ENCODE measurements around the gene HCRT. TPM values are rescaled to one million over a fixed set of nuclear protein-coding genes. Genes with fewer than 3 reads are reported as not detected.
"Not testable (repeated sequence)": the region's sequence is repeated elsewhere in the genome, so short reads cannot be mapped to it uniquely, and the experiment has no call there.

HCRT gene
- polyA plus RNA-seq, 1 of the 3 experiments (the other 2 are of a cell fraction): not detected

DNA sequence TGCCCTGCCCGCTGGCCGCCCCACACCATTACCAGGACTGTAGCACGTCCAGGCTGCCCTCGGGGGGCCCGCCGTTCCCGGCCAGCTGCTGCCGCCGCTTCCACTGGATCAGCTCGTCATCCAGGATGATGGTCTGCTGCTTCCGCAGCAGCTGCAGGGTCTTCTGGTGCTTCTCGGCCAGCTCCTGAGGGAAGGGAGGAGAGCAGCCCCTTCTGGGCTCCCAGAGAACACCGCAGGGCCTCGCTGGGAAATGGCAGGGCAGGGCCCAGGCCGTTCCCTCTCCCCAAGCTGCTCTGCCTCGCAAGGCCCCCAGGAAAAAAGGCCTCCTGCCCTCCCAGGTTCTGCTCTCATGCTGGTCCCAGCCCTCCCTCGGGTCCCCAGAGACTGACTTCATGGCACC is 34.0 kb upstream of the HCRT start:
- H3K4me3 ChIP-seq (ENCODE audit: low read depth in 2 of 2, low read length in 1 of 2); H4K20me1 ChIP-seq (ENCODE audit: insufficient read depth); H2AFZ ChIP-seq (ENCODE audit: low read depth); H3K9me3 ChIP-seq; H3K9me2 ChIP-seq; H3K27me3 ChIP-seq (ENCODE audit: insufficient read depth); H3K4me2 ChIP-seq; H3K27ac ChIP-seq (ENCODE audit: low read depth in 2 of 2, low read length in 1 of 2); H3K4me1 ChIP-seq (ENCODE audit: control insufficient read depth in 1 of 2, insufficient read depth in 2 of 2, low read depth in 1 of 2, low read length in 1 of 2); DNase-seq; POLR2A ChIA-PET; CTCF ChIA-PET; H3F3A ChIP-seq (replicated peaks; ENCODE audit: insufficient read depth); H3K9ac ChIP-seq; H3K79me2 ChIP-seq (ENCODE audit: insufficient read depth): not testable (repeated sequence)
- WGBS (ENCODE audit: low lambda C conversion rate): no CpG with 5 or more reads among the region's 17 CpGs
- peaks cover 8 to 25% of the 10 kb centered on the region in 2 experiments for H3K36me3 ChIP-seq (replicated peaks in 1 of 2; ENCODE audit: control insufficient read depth in 1 of 2, insufficient read depth in 2 of 2, low read length in 1 of 2)

DNA sequence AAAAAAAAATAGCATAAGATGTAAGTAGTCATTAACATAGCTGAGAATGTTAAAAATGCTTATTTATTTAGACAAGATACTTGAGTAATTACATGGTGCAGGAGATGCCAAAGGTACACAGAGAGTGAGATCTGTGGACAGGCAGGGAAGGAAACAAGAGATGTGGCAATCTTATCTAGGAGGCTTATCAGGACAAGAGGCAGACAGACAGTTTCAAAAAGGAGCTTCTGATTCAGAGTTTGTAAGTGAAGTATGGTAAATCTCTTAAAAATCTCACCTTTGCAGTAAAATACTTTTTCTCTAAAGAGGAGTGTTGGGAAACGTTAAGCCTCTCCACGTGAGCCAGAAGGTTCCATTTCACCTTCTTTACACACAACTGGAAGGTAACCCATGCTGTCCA is 28.9 kb upstream of the HCRT start:
- no peaks in the 10 kb centered on the region for H3K79me2 ChIP-seq (ENCODE audit: insufficient read depth)
- H3K4me1 ChIP-seq (ENCODE audit: control insufficient read depth in 1 of 2, insufficient read depth in 2 of 2, low read depth in 1 of 2, low read length in 1 of 2): no peaks in the 10 kb centered on the region
- H3K36me3 ChIP-seq (replicated peaks in 1 of 2; ENCODE audit: control insufficient read depth in 1 of 2, insufficient read depth in 2 of 2, low read length in 1 of 2): peaks cover 22 to 49% of the 10 kb centered on the region in 2 experiments
- H3K4me2 ChIP-seq: no peak overlapping the region
- no peaks in the 10 kb centered on the region for H3K9me3 ChIP-seq
- no peak overlapping the region for H3K4me3 ChIP-seq (ENCODE audit: low read depth in 2 of 2, low read length in 1 of 2)
- no peak overlapping the region for H3K9ac ChIP-seq
- no peak overlapping the region for H3K27ac ChIP-seq (ENCODE audit: low read depth in 2 of 2, low read length in 1 of 2)
- ChIA-PET POLR2A (interaction anchor here (0.6 kb wide), 1 partner anchor 251 kb away, joined by 5 read pairs; no protein-coding TSS in a partner anchor), CTCF (interaction anchor here (0.6 to 1.0 kb wide), 3 partner anchors 14 to 165 kb away, joined by 3 to 4 read pairs (median 3); no protein-coding TSS in a partner anchor)
- TF ChIP-seq EZH2phosphoT487 (IDR thresholded peaks at IDR 0.05; ENCODE audit: borderline replicate concordance, low read depth) (no peak), GABPA (IDR thresholded peaks at IDR 0.05; ENCODE audit: low read depth) (no peak), ELF1 (IDR thresholded peaks at IDR 0.05) (no peak), MXI1 (IDR thresholded peaks at IDR 0.05; ENCODE audit: low read depth, low read length) (no peak), EP300 (IDR thresholded peaks at IDR 0.05; ENCODE audit: borderline replicate concordance in 1 of 2, low read depth in 1 of 2, low read length in 1 of 2) (no peak), FOSL2 (IDR thresholded peaks at IDR 0.05; ENCODE audit: borderline replicate concordance, low read depth) (no peak), TCF12 (IDR thresholded peaks at IDR 0.05) (no peak), RXRA (IDR thresholded peaks at IDR 0.05; ENCODE audit: borderline replicate concordance, low read depth) (no peak), FOXJ3 (CRISPR knock-in tag; IDR thresholded peaks at IDR 0.05) (no peak), POLR2AphosphoS5 (IDR thresholded peaks at IDR 0.05; ENCODE audit: low read depth, low read length) (no peak), YY1 (IDR thresholded peaks at IDR 0.05; ENCODE audit: low read depth) (no peak), JUND (IDR thresholded peaks at IDR 0.05) (no peak), IRF3 (IDR thresholded peaks at IDR 0.05; ENCODE audit: low read depth, low read length) (no peak), SIN3A (IDR thresholded peaks at IDR 0.05; ENCODE audit: borderline replicate concordance, low read depth, low read length) (no peak)
- TF ChIP-seq, protein P1, sequence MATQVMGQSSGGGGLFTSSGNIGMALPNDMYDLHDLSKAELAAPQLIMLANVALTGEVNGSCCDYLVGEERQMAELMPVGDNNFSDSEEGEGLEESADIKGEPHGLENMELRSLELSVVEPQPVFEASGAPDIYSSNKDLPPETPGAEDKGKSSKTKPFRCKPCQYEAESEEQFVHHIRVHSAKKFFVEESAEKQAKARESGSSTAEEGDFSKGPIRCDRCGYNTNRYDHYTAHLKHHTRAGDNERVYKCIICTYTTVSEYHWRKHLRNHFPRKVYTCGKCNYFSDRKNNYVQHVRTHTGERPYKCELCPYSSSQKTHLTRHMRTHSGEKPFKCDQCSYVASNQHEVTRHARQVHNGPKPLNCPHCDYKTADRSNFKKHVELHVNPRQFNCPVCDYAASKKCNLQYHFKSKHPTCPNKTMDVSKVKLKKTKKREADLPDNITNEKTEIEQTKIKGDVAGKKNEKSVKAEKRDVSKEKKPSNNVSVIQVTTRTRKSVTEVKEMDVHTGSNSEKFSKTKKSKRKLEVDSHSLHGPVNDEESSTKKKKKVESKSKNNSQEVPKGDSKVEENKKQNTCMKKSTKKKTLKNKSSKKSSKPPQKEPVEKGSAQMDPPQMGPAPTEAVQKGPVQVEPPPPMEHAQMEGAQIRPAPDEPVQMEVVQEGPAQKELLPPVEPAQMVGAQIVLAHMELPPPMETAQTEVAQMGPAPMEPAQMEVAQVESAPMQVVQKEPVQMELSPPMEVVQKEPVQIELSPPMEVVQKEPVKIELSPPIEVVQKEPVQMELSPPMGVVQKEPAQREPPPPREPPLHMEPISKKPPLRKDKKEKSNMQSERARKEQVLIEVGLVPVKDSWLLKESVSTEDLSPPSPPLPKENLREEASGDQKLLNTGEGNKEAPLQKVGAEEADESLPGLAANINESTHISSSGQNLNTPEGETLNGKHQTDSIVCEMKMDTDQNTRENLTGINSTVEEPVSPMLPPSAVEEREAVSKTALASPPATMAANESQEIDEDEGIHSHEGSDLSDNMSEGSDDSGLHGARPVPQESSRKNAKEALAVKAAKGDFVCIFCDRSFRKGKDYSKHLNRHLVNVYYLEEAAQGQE (IDR thresholded peaks at IDR 0.05; ENCODE audit: low read depth, low read length): no peak
- TF ChIP-seq, protein P2, sequence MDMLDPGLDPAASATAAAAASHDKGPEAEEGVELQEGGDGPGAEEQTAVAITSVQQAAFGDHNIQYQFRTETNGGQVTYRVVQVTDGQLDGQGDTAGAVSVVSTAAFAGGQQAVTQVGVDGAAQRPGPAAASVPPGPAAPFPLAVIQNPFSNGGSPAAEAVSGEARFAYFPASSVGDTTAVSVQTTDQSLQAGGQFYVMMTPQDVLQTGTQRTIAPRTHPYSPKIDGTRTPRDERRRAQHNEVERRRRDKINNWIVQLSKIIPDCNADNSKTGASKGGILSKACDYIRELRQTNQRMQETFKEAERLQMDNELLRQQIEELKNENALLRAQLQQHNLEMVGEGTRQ (IDR thresholded peaks at IDR 0.05; ENCODE audit: borderline replicate concordance, low read depth, low read length): no peak
- TF ChIP-seq, protein P3, sequence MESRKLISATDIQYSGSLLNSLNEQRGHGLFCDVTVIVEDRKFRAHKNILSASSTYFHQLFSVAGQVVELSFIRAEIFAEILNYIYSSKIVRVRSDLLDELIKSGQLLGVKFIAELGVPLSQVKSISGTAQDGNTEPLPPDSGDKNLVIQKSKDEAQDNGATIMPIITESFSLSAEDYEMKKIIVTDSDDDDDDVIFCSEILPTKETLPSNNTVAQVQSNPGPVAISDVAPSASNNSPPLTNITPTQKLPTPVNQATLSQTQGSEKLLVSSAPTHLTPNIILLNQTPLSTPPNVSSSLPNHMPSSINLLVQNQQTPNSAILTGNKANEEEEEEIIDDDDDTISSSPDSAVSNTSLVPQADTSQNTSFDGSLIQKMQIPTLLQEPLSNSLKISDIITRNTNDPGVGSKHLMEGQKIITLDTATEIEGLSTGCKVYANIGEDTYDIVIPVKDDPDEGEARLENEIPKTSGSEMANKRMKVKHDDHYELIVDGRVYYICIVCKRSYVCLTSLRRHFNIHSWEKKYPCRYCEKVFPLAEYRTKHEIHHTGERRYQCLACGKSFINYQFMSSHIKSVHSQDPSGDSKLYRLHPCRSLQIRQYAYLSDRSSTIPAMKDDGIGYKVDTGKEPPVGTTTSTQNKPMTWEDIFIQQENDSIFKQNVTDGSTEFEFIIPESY (IDR thresholded peaks at IDR 0.05; ENCODE audit: borderline replicate concordance, low read depth): no peak
- TF ChIP-seq, protein P4, sequence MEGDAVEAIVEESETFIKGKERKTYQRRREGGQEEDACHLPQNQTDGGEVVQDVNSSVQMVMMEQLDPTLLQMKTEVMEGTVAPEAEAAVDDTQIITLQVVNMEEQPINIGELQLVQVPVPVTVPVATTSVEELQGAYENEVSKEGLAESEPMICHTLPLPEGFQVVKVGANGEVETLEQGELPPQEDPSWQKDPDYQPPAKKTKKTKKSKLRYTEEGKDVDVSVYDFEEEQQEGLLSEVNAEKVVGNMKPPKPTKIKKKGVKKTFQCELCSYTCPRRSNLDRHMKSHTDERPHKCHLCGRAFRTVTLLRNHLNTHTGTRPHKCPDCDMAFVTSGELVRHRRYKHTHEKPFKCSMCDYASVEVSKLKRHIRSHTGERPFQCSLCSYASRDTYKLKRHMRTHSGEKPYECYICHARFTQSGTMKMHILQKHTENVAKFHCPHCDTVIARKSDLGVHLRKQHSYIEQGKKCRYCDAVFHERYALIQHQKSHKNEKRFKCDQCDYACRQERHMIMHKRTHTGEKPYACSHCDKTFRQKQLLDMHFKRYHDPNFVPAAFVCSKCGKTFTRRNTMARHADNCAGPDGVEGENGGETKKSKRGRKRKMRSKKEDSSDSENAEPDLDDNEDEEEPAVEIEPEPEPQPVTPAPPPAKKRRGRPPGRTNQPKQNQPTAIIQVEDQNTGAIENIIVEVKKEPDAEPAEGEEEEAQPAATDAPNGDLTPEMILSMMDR (IDR thresholded peaks at IDR 0.05): no peak
- no peaks in the 10 kb centered on the region for H3K27me3 ChIP-seq (ENCODE audit: insufficient read depth)
- no peaks in the 10 kb centered on the region for H3K9me2 ChIP-seq
- no peak overlapping the region for H2AFZ ChIP-seq (ENCODE audit: low read depth)
- no peak for DNase-seq
- no peaks in the 10 kb centered on the region for H4K20me1 ChIP-seq (ENCODE audit: insufficient read depth)
- H3F3A ChIP-seq (replicated peaks; ENCODE audit: insufficient read depth): no peaks in the 10 kb centered on the region
- WGBS (ENCODE audit: low lambda C conversion rate): 96% methylated on average over 2 of the region's 2 CpGs
